Endodermal cell (in vitro differentiated cells): ENCODE data around the gene RASL10A. TPM values are rescaled to one million over a fixed set of nuclear protein-coding genes. Genes with fewer than 3 reads are reported as not detected.

ENCODE experiments used
- DNase-seq: peaks from one replicate; pipeline ENCODE4 v3.0.0-alpha.2; 2017
- H3K27ac ChIP-seq: 2 replicates; pipeline ENCODE4 v1.5.1; 2013; ENCODE audit warnings: mild to moderate bottlenecking, low read depth, low read length, moderate library complexity
- H3K27me3 ChIP-seq: 2 replicates; pipeline ENCODE4 v1.6.1; 2013; ENCODE audit warnings: mild to moderate bottlenecking, low read length, moderate library complexity; ENCODE audit not compliant: insufficient read depth, control insufficient read depth, poor library complexity, severe bottlenecking
- H3K36me3 ChIP-seq: 2 replicates; pipeline ENCODE4 v1.7.0; 2013; ENCODE audit warnings: mild to moderate bottlenecking, low read length, moderate library complexity; ENCODE audit not compliant: control insufficient read depth, insufficient read depth
- H3K4me1 ChIP-seq: one replicate; pipeline ENCODE4 v1.7.0; 2013; ENCODE audit warnings: low read length; ENCODE audit not compliant: control insufficient read depth, insufficient read depth
- H3K4me3 ChIP-seq: 2 replicates; pipeline ENCODE4 v1.5.1; 2013; ENCODE audit warnings: mild to moderate bottlenecking, low read length, moderate library complexity
- H3K9ac ChIP-seq: 2 replicates; pipeline ENCODE4 v1.6.1; 2013; ENCODE audit warnings: mild to moderate bottlenecking, low read length, moderate library complexity; ENCODE audit not compliant: poor library complexity, severe bottlenecking; ENCODE audit errors: extremely low read depth
- H3K9me3 ChIP-seq: 2 replicates; pipeline ENCODE4 v1.6.1; 2013; ENCODE audit warnings: mild to moderate bottlenecking, low read length, moderate library complexity; ENCODE audit not compliant: control insufficient read depth
- H3K27ac Mint-ChIP-seq: 2 replicates; pipeline ENCODE4 v1.8.0; 2020; ENCODE audit warnings: mixed read lengths
- H3K27me3 Mint-ChIP-seq: 2 replicates; pipeline ENCODE4 v1.8.0; 2021; ENCODE audit warnings: mild to moderate bottlenecking, mixed read lengths; ENCODE audit not compliant: insufficient read depth
- H3K36me3 Mint-ChIP-seq: 2 replicates; pipeline ENCODE4 v1.8.0; 2020; ENCODE audit warnings: low read depth, mixed read lengths
- H3K4me1 Mint-ChIP-seq: 2 replicates; pipeline ENCODE4 v1.8.0; 2020; ENCODE audit warnings: mixed read lengths
- H3K4me3 Mint-ChIP-seq: 2 replicates; pipeline ENCODE4 v1.8.0; 2020; ENCODE audit warnings: mild to moderate bottlenecking, moderate library complexity, mixed read lengths
- H3K9me3 Mint-ChIP-seq: 2 replicates; pipeline ENCODE4 v1.8.0; 2020; ENCODE audit warnings: mild to moderate bottlenecking, mixed read lengths
- WGBS, 2 experiments: methylation state at CpG; one replicate each; pipeline versions ENCODE4 v1.1.5 to v1.1.7; 2013; ENCODE audit warnings: missing lambda C conversion rate in 2 of 2, mixed read lengths in 1 of 2; ENCODE audit not compliant: insufficient coverage in 1 of 2, insufficient read length in 1 of 2; 5-methylcytosine and 5-hydroxymethylcytosine counted together
- total RNA-seq, 2 donors: library from RNA; stranded (reverse); fragmentation: NEBNext Ultra II Directional in 1 of 2; extraction: Animal tissue kit (Norgen Biotek cat#: 25700) in 1 of 2; gene quantifications; 2 replicates in 1 of 2; 3 replicates in 1 of 2; pipeline ENCODE4 v1.2.1, GENCODE V29; 2021
- TF ChIP-seq, protein P1 (sequence below): fragments of 200-600 bp; sonication (generic); conservative IDR thresholded peaks from 2 replicates; pipeline ENCODE4 v1.5.0; 2021; ENCODE audit warnings: antibody characterized with exemption, mild to moderate bottlenecking

RASL10A gene
- total RNA-seq, 2 donors from 2014 or later, result 1.3 TPM

DNA sequence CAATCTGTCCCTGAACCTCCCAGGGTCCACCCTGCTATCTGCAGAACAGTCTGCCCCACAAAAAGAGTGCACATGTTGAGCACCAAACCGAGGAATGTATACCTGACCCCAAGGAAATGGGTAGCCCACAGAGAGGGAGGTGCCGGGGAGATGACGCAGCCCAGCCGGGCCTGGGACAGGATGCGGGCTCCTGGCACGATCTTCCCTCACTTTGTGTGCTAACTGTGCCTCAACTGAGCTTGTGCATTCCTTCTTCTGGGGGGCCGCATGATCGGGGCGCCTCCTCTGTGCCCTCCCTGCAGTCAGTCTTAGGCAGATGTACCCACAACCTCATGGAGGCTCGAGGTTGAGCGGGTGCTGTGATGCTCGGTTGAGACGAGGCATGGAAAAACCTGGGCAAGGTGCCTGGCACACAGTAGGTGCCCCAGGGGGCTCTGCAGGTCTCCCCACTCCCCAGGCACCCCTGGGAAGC, 6.7 kb downstream of the RASL10A start:
- WGBS, 2 experiments, result 82 to 84% methylated on average over 8 to 13 of the region's 13 CpGs
- peaks cover 5% of the 10 kb centered on the region for H3K9me3 Mint-ChIP-seq
- H3K4me3 ChIP-seq, result no peak overlapping the region
- H3K9me3 ChIP-seq, result no peaks in the 10 kb centered on the region
- H3K9ac ChIP-seq, result no peak overlapping the region
- no peak overlapping the region for H3K27ac ChIP-seq
- H3K36me3 Mint-ChIP-seq, result peaks cover 7% of the 10 kb centered on the region
- H3K36me3 ChIP-seq, result no peaks in the 10 kb centered on the region
- peaks cover 8% of the 10 kb centered on the region for H3K4me1 ChIP-seq
- peaks cover 12% of the 10 kb centered on the region for H3K27me3 ChIP-seq
- TF ChIP-seq, protein P1, sequence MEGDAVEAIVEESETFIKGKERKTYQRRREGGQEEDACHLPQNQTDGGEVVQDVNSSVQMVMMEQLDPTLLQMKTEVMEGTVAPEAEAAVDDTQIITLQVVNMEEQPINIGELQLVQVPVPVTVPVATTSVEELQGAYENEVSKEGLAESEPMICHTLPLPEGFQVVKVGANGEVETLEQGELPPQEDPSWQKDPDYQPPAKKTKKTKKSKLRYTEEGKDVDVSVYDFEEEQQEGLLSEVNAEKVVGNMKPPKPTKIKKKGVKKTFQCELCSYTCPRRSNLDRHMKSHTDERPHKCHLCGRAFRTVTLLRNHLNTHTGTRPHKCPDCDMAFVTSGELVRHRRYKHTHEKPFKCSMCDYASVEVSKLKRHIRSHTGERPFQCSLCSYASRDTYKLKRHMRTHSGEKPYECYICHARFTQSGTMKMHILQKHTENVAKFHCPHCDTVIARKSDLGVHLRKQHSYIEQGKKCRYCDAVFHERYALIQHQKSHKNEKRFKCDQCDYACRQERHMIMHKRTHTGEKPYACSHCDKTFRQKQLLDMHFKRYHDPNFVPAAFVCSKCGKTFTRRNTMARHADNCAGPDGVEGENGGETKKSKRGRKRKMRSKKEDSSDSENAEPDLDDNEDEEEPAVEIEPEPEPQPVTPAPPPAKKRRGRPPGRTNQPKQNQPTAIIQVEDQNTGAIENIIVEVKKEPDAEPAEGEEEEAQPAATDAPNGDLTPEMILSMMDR, result no peak
- H3K27me3 Mint-ChIP-seq, result peaks cover 12% of the 10 kb centered on the region
- H3K4me1 Mint-ChIP-seq, result peaks cover 21% of the 10 kb centered on the region
- no peak overlapping the region for H3K27ac Mint-ChIP-seq
- DNase-seq, result no peak
- H3K4me3 Mint-ChIP-seq, result peak overlapping the region; percentile 33

DNA sequence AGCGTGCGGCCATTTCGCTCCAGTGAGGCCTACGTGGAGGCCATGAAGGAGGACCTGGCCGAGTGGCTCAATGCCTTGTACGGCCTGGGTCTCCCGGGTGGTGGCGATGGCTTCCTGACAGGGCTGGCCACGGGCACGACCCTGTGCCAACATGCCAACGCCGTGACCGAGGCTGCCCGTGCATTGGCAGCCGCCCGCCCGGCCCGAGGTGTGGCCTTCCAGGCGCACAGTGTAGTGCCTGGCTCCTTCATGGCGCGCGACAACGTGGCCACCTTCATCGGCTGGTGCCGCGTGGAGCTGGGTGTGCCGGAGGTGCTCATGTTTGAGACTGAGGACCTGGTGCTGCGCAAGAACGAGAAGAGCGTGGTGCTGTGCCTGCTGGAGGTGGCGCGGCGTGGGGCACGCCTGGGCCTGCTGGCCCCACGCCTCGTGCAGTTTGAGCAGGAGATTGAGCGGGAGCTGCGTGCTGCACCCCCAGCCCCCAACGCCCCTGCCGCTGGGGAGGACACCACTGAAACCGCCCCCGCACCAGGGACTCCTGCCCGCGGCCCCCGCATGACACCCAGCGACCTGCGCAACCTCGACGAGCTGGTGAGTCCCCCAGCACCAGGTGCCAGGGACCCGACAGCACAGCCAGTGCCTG, 7.2 kb downstream of the RASL10A start:
- peaks cover 8% of the 10 kb centered on the region for H3K4me1 ChIP-seq
- no peak for DNase-seq
- H3K9ac ChIP-seq, result no peak overlapping the region
- H3K4me3 ChIP-seq, result no peak overlapping the region
- TF ChIP-seq, protein P1, result no peak
- peaks cover 7% of the 10 kb centered on the region for H3K27me3 ChIP-seq
- H3K9me3 Mint-ChIP-seq, result peaks cover under 1% of the 10 kb centered on the region
- peaks cover 21% of the 10 kb centered on the region for H3K4me1 Mint-ChIP-seq
- H3K27me3 Mint-ChIP-seq, result peaks cover 7% of the 10 kb centered on the region
- no peaks in the 10 kb centered on the region for H3K36me3 ChIP-seq
- H3K9me3 ChIP-seq, result no peaks in the 10 kb centered on the region
- WGBS, 2 experiments, result 94 to 97% methylated on average over 30 to 50 of the region's 50 CpGs
- H3K27ac Mint-ChIP-seq, result no peak overlapping the region
- peaks cover 7% of the 10 kb centered on the region for H3K36me3 Mint-ChIP-seq
- H3K4me3 Mint-ChIP-seq, result peak overlapping the region; percentile 78
- H3K27ac ChIP-seq, result no peak overlapping the region

DNA sequence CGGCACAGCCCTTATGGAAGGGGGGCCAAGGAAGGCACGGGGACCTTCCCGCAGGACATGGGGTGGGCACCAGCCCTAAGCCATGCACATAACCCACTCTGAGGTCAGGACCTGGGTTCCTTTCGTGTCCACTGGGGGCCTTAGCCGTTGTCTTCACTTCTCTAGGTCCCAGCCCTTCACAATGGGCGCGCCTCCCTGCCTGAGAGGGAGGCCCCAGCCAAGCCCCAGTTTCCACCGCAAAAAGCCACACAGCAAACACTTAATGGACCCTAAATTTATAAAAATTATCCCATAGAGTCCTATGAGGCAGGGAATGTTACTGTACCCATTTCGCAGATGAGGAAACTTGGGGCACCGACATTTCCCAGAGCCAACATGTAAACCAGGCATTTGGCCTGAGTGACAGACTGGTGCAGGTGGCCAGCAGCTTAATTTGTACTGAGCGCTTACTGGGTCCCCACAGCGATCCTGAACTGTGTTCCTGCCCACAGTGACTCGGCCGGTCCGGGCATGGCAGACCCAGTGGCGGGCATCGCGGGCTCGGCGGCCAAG, 7.8 kb downstream of the RASL10A start:
- H3K9ac ChIP-seq, result peak overlapping the region; percentile 78
- H3K27ac Mint-ChIP-seq, result peak overlapping the region; percentile 91
- H3K36me3 ChIP-seq, result no peaks in the 10 kb centered on the region
- no peak overlapping the region for H3K27ac ChIP-seq
- H3K4me1 Mint-ChIP-seq, result peaks cover 21% of the 10 kb centered on the region
- H3K27me3 Mint-ChIP-seq, result peaks cover under 1% of the 10 kb centered on the region
- peak overlapping the region; percentile 78 for H3K4me3 Mint-ChIP-seq
- TF ChIP-seq, protein P1, result peak; percentile 49
- WGBS, 2 experiments, result 62 to 80% methylated on average over 10 to 20 of the region's 20 CpGs
- peaks cover under 1% of the 10 kb centered on the region for H3K27me3 ChIP-seq
- H3K36me3 Mint-ChIP-seq, result peaks cover 2% of the 10 kb centered on the region
- no peak for DNase-seq
- no peaks in the 10 kb centered on the region for H3K9me3 ChIP-seq
- peak overlapping the region; percentile 85 for H3K4me3 ChIP-seq
- H3K4me1 ChIP-seq, result peaks cover 8% of the 10 kb centered on the region
- H3K9me3 Mint-ChIP-seq, result no peaks in the 10 kb centered on the region
